SK-N-SH (cell line): Measurements from ENCODE around the gene RFTN1. TPM values are rescaled to one million over a fixed set of nuclear protein-coding genes. Genes with fewer than 3 reads are reported as not detected.

Source experiments
- CTCF ChIA-PET: fragments of 300-600, 350-600 bp; formaldehyde crosslinking; extraction: SDS; loops from one replicate; lab custom pipeline; 2021; lab: Yijun Ruan, JAX
- POLR2A ChIA-PET: fragments of 350-600 bp; sonication (Branson Sonifier 250); formaldehyde crosslinking; extraction: SDS; loops from one replicate; lab custom pipeline; 2020; ENCODE audit warnings: antibody characterized with exemption, inconsistent platforms; lab: Yijun Ruan, JAX
- DNase-seq: peaks from one replicate; pipeline ENCODE4 v3.0.0; 2012
- H2AFZ ChIP-seq: fragments of 200-600 bp; sonication (generic); 2 replicates; pipeline ENCODE4 v1.8.1; 2016; ENCODE audit warnings: antibody characterized with exemption, mild to moderate bottlenecking, low read depth
- H3F3A ChIP-seq: fragments of 200-600 bp; sonication (generic); replicated peaks from 2 replicates; pipeline ENCODE3; 2016; ENCODE audit warnings: antibody characterized with exemption, mild to moderate bottlenecking; ENCODE audit not compliant: insufficient read depth
- H3K27ac ChIP-seq, 2 experiments: fragments of 200-500 bp in 1 of 2; fragments of 200-600 bp in 1 of 2; sonication (Bioruptor generic) in 1 of 2; sonication (generic), shearing (Covaris generic) in 1 of 2; 2 replicates each; pipeline versions ENCODE4 v1.5.1 to v1.6.1; 2014 to 2016; ENCODE audit warnings: low read depth in 2 of 2, inconsistent platforms in 1 of 2, low read length in 1 of 2, mild to moderate bottlenecking in 1 of 2, mixed read lengths in 1 of 2
- H3K27me3 ChIP-seq: fragments of 200-600 bp; sonication (generic), shearing (Covaris generic); 2 replicates; pipeline ENCODE4 v1.6.1; 2016; ENCODE audit warnings: mixed run types; ENCODE audit not compliant: insufficient read depth
- H3K36me3 ChIP-seq, 2 experiments: fragments of 200-500 bp in 1 of 2; fragments of 200-600 bp in 1 of 2; sonication (Bioruptor generic) in 1 of 2; sonication (generic) in 1 of 2; replicated peaks in 1 of 2; 2 replicates each; pipeline versions ENCODE3 to v1.5.1; 2014 to 2016; ENCODE audit warnings: low read length in 1 of 2, mild to moderate bottlenecking in 1 of 2; ENCODE audit not compliant: insufficient read depth in 2 of 2, control insufficient read depth in 1 of 2
- H3K4me1 ChIP-seq, 2 experiments: fragments of 200-500 bp in 1 of 2; fragments of 200-600 bp in 1 of 2; sonication (Bioruptor generic) in 1 of 2; sonication (generic), shearing (Covaris generic) in 1 of 2; 2 replicates each; pipeline versions ENCODE4 v1.5.1 to v1.6.1; 2014 to 2016; ENCODE audit warnings: low read depth in 1 of 2, low read length in 1 of 2, mixed run types in 1 of 2; ENCODE audit not compliant: insufficient read depth in 2 of 2, control insufficient read depth in 1 of 2
- H3K4me2 ChIP-seq: fragments of 200-600 bp; sonication (generic), shearing (Covaris generic); 2 replicates; pipeline ENCODE4 v1.6.1; 2017; ENCODE audit warnings: mixed run types
- H3K4me3 ChIP-seq, 2 experiments: fragments of 200-500 bp in 1 of 2; fragments of 200-600 bp in 1 of 2; sonication (Bioruptor generic) in 1 of 2; sonication (generic), shearing (Covaris generic) in 1 of 2; 2 replicates each; pipeline versions ENCODE4 v1.5.1 to v1.8.1; 2014 to 2016; ENCODE audit warnings: low read depth in 2 of 2, inconsistent platforms in 1 of 2, low read length in 1 of 2, mild to moderate bottlenecking in 1 of 2, mixed read lengths in 1 of 2, moderate library complexity in 1 of 2
- H3K79me2 ChIP-seq: fragments of 200-600 bp; sonication (generic); 2 replicates; pipeline ENCODE4 v1.8.1; 2017; ENCODE audit warnings: mild to moderate bottlenecking; ENCODE audit not compliant: insufficient read depth
- H3K9ac ChIP-seq: fragments of 200-600 bp; sonication (generic); 2 replicates; pipeline ENCODE4 v1.6.1; 2017; ENCODE audit warnings: mixed run types
- H3K9me2 ChIP-seq: fragments of 200-600 bp; sonication (generic); 2 replicates; pipeline ENCODE4 v1.6.1; 2017; ENCODE audit warnings: mixed run types
- H3K9me3 ChIP-seq: fragments of 200-600 bp; sonication (generic); 2 replicates; pipeline ENCODE4 v1.6.1; 2017; ENCODE audit warnings: mixed run types, mild to moderate bottlenecking, moderate library complexity
- H4K20me1 ChIP-seq: fragments of 200-600 bp; sonication (generic); 2 replicates; pipeline ENCODE4 v1.6.1; 2017; ENCODE audit warnings: mild to moderate bottlenecking, mixed run types; ENCODE audit not compliant: insufficient read depth
- CHD2 ChIP-seq: fragments of 150-350 bp; IDR thresholded peaks from 2 replicates; pipeline ENCODE4 v1.6.1; 2018; ENCODE audit warnings: low read length; ENCODE audit not compliant: partially characterized antibody
- EP300 ChIP-seq, 2 experiments: IDR thresholded peaks; 2 replicates each; pipeline versions ENCODE4 v1.4.0 to v1.6.1; 2012; ENCODE audit warnings: borderline replicate concordance in 1 of 2, low read depth in 1 of 2, low read length in 1 of 2
- FOXJ3 ChIP-seq: sonication (generic); formaldehyde crosslinking; IDR thresholded peaks from 2 replicates; pipeline ENCODE4 v1.5.1; 2020; ENCODE audit warnings: mild to moderate bottlenecking, missing genetic modification reagents
- FOXM1 ChIP-seq: IDR thresholded peaks from 2 replicates; pipeline ENCODE4 v1.4.0; 2012; ENCODE audit warnings: low read depth, mild to moderate bottlenecking
- GABPA ChIP-seq: IDR thresholded peaks from 2 replicates; pipeline ENCODE4 v1.4.0; 2012; ENCODE audit warnings: low read depth, mild to moderate bottlenecking
- MAX ChIP-seq: IDR thresholded peaks from 2 replicates; pipeline ENCODE4 v1.4.0; 2012; ENCODE audit warnings: low read depth
- NFIC ChIP-seq: IDR thresholded peaks from 2 replicates; pipeline ENCODE4 v1.4.0; 2012; ENCODE audit warnings: borderline replicate concordance
- NRF1 ChIP-seq: IDR thresholded peaks from 2 replicates; pipeline ENCODE4 v1.6.1; 2012; ENCODE audit warnings: low read depth, mild to moderate bottlenecking, low read length
- RAD21 ChIP-seq: IDR thresholded peaks from 2 replicates; pipeline ENCODE4 v1.6.1; 2012; ENCODE audit warnings: mild to moderate bottlenecking, low read length
- RCOR1 ChIP-seq: fragments of 150-350 bp; IDR thresholded peaks from 2 replicates; pipeline ENCODE4 v1.6.1; 2017; ENCODE audit warnings: antibody characterized with exemption, low read length
- REST ChIP-seq: IDR thresholded peaks from 2 replicates; pipeline ENCODE4 v1.6.1; 2012; ENCODE audit warnings: mild to moderate bottlenecking, low read depth, low read length, moderate library complexity
- YY1 ChIP-seq: IDR thresholded peaks from 2 replicates; pipeline ENCODE4 v1.4.0; 2012; ENCODE audit warnings: low read depth, mild to moderate bottlenecking
- WGBS: methylation state at CpG from one replicate; pipeline ENCODE4 v1.1.6; 2017; ENCODE audit warnings: low lambda C conversion rate; 5-methylcytosine and 5-hydroxymethylcytosine counted together
- polyA plus RNA-seq, 3 experiments: library from polyadenylated mRNA; depleted of rRNA; stranded (reverse); fragments of >200 nt; gene quantifications; 2 replicates each; pipeline ENCODE4 v1.2.3, GENCODE V29; 2012
- TF ChIP-seq, protein P1 (sequence below): IDR thresholded peaks from 2 replicates; pipeline ENCODE4 v1.4.0; 2012; ENCODE audit warnings: low read depth, borderline replicate concordance
- TF ChIP-seq, protein P2 (sequence below): IDR thresholded peaks from 2 replicates; pipeline ENCODE4 v1.4.0; 2012; ENCODE audit warnings: low read depth, borderline replicate concordance
- TF ChIP-seq, protein P3 (sequence below): fragments of 200-600 bp; sonication (generic); IDR thresholded peaks from 2 replicates; pipeline ENCODE4 v1.6.1; 2017; ENCODE audit warnings: antibody characterized with exemption, mild to moderate bottlenecking, moderate library complexity

The RFTN1 gene
- polyA plus RNA-seq, 1 of the 3 experiments (the other 2 are of a cell fraction) = 21.2 TPM

DNA sequence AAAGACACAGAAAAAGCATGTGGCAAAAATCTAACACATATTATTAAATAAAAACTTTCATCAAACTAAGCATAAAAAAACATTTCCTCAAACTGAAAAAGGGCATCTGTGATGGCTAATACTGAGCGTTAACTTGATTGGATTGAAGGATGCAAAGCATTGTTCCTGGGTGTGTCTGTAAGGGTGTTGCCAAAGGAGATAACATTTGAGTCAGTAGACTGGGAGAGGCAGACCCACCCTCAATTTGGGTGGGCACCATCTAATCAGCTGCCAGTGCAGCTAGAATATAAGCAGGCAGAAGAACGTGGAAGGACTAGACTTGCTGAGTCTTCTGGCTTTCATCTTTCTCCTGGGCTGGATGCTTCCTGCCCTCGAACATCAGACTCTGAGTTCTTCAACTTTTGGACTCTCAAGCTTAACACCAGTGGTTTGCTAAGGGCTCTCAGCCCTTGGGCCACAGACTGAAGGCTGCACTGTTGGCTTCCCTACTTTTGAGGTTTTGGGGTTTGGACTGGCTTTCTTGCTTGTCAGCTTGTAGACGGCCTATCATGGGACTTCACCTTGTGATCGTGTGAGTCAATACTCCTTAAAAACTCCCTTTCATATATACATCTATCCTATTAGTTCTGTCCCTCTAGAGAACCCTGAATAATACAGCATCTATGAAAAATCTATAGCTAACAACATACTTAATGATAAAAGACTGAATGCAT lies 46.3 kb upstream of the RFTN1 start:
- H3K36me3 ChIP-seq = no peaks in the 10 kb centered on the region
- H3K4me2 ChIP-seq = no peak overlapping the region
- ChIA-PET CTCF (interaction anchor here (0.9 to 1.6 kb wide), 3 partner anchors 17 to 270 kb away, joined by 3 to 4 read pairs (median 3); no protein-coding TSS in a partner anchor), POLR2A (no interaction called here)
- H3K9me3 ChIP-seq = peaks cover 9% of the 10 kb centered on the region; the same call in 1 of the 2 replicates
- TF ChIP-seq FOXM1 (no peak), NFIC (no peak), GABPA (no peak), EP300 (IDR thresholded peaks at IDR 0.05; ENCODE audit: borderline replicate concordance in 1 of 2, low read depth in 1 of 2, low read length in 1 of 2) (no peak), RAD21 (no peak), REST (no peak), NRF1 (no peak), MAX (no peak), CHD2 (no peak), RCOR1 (no peak), YY1 (no peak), FOXJ3 (no peak)
- TF ChIP-seq, protein P1, sequence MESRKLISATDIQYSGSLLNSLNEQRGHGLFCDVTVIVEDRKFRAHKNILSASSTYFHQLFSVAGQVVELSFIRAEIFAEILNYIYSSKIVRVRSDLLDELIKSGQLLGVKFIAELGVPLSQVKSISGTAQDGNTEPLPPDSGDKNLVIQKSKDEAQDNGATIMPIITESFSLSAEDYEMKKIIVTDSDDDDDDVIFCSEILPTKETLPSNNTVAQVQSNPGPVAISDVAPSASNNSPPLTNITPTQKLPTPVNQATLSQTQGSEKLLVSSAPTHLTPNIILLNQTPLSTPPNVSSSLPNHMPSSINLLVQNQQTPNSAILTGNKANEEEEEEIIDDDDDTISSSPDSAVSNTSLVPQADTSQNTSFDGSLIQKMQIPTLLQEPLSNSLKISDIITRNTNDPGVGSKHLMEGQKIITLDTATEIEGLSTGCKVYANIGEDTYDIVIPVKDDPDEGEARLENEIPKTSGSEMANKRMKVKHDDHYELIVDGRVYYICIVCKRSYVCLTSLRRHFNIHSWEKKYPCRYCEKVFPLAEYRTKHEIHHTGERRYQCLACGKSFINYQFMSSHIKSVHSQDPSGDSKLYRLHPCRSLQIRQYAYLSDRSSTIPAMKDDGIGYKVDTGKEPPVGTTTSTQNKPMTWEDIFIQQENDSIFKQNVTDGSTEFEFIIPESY = no peak
- TF ChIP-seq, protein P2, sequence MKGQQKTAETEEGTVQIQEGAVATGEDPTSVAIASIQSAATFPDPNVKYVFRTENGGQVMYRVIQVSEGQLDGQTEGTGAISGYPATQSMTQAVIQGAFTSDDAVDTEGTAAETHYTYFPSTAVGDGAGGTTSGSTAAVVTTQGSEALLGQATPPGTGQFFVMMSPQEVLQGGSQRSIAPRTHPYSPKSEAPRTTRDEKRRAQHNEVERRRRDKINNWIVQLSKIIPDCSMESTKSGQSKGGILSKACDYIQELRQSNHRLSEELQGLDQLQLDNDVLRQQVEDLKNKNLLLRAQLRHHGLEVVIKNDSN = no peak
- TF ChIP-seq, protein P3, sequence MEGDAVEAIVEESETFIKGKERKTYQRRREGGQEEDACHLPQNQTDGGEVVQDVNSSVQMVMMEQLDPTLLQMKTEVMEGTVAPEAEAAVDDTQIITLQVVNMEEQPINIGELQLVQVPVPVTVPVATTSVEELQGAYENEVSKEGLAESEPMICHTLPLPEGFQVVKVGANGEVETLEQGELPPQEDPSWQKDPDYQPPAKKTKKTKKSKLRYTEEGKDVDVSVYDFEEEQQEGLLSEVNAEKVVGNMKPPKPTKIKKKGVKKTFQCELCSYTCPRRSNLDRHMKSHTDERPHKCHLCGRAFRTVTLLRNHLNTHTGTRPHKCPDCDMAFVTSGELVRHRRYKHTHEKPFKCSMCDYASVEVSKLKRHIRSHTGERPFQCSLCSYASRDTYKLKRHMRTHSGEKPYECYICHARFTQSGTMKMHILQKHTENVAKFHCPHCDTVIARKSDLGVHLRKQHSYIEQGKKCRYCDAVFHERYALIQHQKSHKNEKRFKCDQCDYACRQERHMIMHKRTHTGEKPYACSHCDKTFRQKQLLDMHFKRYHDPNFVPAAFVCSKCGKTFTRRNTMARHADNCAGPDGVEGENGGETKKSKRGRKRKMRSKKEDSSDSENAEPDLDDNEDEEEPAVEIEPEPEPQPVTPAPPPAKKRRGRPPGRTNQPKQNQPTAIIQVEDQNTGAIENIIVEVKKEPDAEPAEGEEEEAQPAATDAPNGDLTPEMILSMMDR = no peak
- no peaks in the 10 kb centered on the region for H3F3A ChIP-seq
- H3K9ac ChIP-seq = no peak overlapping the region
- whole genome bisulfite sequencing = 50% methylated on average over 5 of the region's 5 CpGs
- no peak for DNase-seq
- H3K79me2 ChIP-seq = no peaks in the 10 kb centered on the region
- no peak overlapping the region for H3K27ac ChIP-seq
- H3K27me3 ChIP-seq = no peaks in the 10 kb centered on the region
- H4K20me1 ChIP-seq = no peaks in the 10 kb centered on the region
- H3K4me3 ChIP-seq = no peak overlapping the region
- no peak overlapping the region for H2AFZ ChIP-seq
- no peaks in the 10 kb centered on the region for H3K9me2 ChIP-seq
- no peaks in the 10 kb centered on the region for H3K4me1 ChIP-seq
